ENCODE results near the gene INPP5A.

Gene INPP5A

GRCh38 chr10:132536877-132537683, 507 bp upstream of the INPP5A start:
- DNase-seq, result peak; percentile 100

DNA sequence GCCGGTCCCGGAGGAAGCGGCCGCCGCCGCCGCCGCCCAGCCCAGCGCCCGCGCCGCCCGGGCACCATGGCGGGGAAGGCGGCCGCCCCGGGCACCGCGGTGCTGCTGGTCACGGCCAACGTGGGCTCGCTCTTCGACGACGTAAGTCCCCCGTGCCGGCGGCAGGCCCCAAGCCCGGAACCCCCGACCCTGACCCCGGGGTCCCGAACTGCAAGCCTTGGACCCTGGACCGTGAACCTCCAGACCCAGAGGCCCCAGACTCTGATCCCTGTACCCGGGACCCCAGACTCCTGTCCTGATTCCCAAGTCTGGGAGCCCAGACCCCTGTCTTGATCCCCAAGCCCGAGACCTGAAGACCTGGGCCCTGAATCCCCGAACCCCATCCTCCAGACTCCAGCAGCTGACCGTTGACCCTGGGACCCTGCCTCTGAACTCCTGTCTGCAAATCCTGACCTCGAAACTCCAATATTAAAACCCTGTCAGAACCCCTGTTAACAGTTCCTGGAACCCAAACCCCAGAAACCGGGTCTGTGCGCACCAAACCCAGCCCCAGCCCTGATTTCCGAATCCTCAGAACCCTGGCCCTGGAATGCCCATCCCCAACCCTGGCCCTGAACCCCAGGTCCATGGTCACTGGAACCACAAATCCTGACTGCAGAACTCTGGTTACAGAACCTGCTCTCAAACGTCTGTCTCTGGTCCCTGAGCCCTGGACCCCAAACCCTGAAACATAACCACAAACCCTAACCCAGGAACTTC, 623 bp downstream of the INPP5A start:
- no peak for DNase-seq

DNA sequence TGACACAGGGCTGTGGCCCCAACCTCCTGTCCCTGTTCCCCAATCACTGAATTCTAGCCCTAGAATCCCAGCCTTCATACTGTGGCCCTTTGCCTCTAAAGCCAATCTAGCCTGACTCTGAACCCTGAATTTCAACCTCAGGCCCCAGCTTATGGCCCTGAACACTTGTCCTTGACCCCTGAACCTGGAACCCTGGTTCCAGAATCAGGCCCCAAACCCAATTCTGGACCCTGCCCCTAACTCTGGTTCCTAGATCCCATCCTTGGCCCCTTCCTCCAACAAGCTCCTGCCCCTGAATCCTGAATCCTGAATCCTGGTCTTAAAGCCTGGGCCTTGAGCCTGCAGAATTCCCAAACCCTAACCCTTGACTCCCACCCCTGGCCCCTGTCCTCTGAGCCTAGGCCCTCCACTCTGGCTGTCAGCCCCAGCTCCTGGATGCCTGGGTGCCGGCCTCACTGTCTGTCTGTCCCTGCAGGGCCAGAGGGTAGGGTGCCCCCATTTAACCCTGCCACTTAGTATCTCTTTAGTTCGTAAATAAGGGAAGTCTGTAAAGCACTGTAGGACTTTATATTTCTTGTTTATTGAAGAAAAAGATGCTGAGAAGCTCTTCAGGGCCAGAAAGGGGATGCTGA, 1.3 kb downstream of the INPP5A start:
- DNase-seq, result no peak

DNA sequence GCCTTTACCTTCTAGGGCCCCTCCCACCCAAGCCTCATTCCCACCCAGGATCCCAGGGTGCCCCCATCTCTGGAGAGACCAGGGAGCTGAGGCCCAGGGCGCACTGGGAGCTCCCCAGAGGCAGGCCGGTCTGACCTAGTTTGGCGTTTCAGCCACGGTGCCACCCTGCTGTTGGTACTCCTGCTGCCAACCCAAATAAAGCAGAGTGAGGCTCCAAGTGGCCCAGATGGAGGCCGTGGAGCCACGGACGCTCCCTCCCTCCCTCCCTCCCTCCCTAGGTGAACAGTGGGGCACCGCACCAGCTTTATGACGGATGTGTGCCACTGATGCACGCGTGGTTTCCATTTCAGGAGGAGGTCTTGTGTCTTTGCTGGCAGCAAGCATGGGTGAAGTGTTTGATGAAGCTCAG, 1.8 kb downstream of the INPP5A start:
- DNase-seq, result peak; percentile 8

DNA sequence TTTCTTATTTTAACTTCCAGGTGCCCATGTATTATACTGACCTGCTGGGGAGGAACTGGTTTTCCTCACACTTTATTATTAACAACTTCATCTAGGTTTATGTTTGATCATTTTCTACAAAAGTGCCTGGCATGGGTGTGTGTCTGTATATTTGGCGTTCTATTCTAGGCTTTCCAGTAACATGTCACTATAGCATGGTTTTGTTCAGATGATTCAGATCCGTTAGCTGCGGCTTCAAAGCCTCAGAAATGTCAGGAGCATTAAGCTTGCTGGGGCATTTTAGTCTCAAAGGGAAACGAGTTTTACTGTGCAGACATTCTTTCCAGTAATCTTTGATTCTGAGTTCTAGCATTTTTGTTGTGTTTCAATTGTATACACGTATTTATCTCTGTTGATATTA, 2.3 kb downstream of the INPP5A start:
- DNase-seq, result no peak

DNA sequence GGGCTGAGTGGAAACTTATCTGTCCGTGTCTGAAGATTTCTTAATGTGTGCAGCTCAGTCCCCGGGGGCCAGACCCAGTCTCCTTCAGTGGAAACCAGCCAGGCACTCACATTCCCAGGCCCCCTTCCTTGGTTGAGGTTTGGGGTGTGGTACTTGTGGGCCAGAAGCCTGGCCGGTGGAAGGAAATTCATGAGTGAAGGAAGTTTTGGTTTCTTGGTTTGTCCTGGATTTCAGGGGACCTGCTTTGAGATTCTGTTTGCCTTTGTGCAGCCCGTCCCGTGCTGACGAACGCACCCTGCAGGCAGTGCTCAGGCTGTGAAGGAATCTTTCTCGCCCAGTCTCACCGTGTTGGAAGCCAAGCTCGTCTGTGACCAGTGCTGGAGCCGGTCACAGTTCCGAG, 2.9 kb downstream of the INPP5A start:
- no peak for DNase-seq

GRCh38 chr10:132541129-132541528, 3.5 kb downstream of the INPP5A start:
- no peak for DNase-seq

DNA sequence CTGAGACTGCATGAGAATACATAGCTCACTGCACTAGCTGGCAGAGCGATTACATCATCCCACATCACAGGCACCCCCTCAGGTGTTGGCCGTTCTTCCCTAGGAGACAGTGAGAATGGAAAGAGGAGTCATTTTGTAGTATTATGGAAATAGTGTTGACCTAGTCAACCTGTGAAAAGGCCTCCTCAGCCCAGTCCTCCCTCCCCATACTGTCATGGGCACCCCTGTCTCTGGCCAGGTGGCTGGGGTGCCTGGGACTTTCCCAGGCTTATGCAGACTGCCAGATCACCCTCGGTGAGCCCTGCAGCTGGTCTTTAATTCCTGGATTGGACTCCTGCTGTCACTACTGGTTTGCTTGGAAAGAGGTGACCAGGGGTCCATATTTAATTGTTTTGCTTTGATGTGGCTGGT, 4.0 kb downstream of the INPP5A start:
- DNase-seq, result no peak

GRCh38 chr10:132542086-132542775, 4.6 kb downstream of the INPP5A start:
- DNase-seq, result peak; percentile 12

- DNase-seq, result no peak
Observed at GRCh38 chr10:132542819-132543218, 5.2 kb downstream of the INPP5A start.

DNA sequence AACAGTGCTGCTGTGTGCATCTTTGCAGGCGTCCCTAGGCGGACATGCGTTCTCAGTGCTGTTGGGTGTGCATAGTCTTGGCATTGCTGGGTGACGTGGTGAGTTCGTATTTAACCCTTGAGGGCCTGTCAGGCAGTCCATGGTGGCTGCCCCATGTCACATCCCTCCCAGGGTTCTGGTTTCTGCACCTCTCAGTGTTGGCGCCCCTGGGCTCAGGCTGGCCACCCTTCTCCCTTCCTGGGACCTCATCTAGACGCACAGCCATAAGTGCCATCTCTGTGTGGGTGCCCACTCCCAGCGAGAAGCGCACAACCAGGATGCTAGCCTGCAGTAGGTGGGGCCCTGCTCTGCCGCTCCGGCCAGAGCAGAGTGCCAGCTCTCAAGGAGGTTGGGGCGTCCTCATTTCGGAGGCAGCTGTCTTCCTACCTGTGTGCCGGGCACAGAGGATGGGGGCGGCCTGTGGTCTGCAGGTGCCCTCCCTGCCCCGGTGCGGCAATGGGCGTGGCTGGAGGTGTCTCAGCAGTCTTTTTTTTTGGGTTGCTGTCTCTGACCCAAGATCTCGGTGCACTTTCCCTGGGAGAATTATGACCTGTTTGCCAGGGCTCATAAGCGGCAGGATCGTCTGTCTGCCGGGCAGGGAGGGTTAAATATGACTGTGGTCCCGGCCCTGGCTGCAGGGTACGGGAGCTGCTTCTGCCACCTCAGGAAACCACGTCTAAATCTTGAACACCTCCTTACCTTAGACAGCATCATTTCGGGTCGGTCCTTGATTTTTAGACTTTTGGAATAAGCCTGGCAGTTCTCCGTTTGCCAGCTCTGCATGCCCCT, 6.5 kb downstream of the INPP5A start:
- no peak for DNase-seq

- no peak for DNase-seq
Observed at GRCh38 chr10:132544744-132545658, 7.4 kb downstream of the INPP5A start.

GRCh38 chr10:132545659-132546367, 8.2 kb downstream of the INPP5A start:
- DNase-seq, result no peak

DNA sequence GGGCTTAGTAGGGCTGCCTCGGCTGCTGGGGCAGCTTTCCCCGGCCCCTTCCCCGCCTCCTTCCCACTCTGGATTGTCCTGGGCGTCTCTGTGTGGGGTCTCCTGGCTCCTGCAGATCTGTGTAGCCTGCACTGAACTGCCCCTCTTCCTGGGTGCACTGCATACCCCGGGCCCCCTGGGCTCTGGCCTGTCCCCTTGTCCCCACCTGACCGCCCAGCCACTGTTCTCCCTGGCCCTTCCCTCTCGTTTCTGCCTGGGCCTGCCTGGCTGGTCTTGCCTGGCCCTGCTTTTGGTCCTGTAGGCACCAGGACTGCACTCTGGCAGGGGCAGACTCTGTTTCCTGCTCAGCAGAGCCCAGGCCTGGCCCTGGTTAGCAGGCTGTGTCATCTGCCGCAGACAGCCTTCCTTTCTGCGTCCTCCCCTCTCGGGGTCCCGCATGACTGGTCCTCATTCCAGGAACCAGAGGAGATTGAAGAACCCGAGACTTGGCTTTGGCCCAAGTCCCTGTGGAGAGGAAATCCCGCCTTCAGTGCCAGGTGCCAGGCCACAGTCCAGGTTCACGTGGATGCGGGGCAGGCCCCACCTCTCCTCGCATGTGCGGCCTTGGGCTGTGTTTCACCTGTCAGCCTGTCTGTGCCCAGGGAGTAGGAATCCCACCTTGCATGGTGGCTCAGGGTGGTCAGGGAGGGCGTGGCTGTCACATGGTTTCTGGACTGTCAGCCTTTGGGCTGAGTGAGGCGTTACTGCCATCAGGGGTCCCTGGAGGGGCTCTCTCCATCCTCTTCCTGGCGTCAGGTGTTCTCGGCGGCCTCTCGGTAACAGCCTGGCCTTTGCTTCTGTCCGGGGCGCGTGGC, 9.2 kb downstream of the INPP5A start:
- DNase-seq, result no peak

DNA sequence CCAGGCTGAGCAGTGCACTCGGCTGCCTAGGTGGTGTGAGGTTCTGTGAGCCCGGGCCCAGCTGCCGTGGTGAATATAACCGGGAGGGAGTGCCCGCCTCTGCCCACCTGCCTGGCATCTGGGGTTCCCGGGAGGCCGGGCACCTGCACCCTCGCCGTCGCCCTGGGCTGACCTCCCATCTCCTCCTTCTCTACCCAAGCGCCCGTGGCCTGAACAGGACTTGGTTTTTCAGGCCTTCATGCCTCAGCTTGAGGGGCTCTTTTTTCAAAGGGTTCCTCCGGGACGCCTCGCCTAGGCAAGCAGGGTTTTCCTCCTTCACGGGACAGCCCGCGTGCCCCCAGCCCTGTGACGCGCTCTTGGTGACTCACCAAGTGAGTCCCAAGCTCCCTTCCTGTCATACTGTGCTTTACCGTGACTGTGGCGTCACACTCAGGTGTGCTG, 9.9 kb downstream of the INPP5A start:
- no peak for DNase-seq

DNA sequence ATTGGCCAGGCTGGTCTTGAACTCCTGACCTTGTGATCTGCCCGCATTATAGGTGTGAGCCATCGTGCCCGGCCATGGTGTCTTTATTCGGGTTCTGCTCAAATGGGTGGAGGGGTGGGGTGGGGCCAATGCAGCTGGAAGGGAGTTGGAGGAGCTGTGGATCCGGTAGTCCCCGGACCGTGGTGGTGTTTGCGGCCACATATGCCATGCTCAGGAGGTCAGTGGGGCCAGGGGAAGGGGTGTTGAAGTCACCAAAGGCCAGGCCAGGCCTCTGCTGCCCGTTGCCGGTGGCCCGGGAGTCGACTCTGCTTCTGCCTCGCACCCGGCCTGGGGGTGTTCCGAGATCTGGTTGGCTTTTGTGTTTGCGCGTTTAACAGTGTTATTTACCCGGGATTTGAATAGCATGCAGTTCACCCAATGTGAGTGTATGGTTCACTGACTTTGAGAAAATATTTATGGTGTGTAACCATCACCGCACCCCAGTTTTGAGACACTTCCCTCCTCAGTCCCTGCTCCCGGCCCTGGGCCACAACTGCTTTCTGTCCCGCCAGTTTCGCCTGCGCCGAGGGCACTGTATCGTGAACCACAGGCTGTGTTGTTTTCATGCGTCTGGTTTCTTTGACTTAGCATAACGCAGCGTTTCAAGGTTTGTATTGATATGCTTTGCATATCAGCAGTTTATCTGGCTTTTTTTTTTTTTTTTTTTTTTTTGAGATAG, 10.7 kb downstream of the INPP5A start:
- DNase-seq, result no peak

DNA sequence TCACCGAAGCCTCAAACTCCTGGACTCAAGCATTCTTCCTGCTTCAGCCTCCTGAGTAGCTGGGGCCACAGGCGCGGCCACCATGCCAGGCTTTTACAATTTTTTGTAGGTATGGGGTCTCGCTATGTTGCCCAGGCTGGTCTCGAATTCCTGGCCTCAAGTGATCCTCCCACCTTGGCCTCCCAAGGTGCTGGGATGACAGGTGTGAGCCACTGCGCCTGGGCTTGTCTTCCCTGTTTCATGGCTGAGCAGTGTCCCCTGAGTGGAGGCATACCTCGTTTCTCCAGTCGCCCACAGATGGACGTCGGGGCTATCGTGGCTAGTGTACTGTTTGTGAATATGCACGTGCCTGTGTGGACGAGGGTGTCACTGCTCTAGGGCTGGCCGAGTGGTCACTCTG, 11.3 kb downstream of the INPP5A start:
- DNase-seq, result no peak

DNA sequence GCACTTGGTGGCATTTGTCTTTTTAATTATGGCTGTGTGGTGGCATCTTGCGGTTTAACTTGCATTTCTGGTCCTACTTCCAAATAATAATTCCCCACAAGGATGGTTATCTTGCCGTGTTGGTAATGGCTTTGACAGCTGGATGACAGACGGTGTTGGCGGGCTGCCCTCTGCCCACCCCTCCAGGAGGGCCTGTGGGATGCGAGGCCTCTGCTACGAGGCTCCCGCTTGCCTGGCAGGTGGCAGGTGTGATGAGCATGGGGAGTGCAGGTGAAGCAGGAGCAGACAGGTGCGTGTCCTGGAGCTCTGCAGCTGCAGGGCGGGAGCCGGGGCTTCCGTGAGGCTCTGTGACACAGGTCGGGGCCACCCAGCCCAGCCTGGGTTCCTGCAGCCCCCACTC, 11.8 kb downstream of the INPP5A start:
- no peak for DNase-seq

Measured in midbrain (tissue), 1 donor.